ENCODE measurements around the gene BAD. TPM values are rescaled to one million over a fixed set of nuclear protein-coding genes. Genes with fewer than 3 reads are reported as not detected.

The BAD gene
- total RNA-seq, 1 experiment from 2014 or later: 67.4 TPM

GRCh38 chr11:64285885-64286800 is 1.7 kb upstream of the BAD start:
- peaks cover 29% of the 10 kb centered on the region for H3K36me3 Mint-ChIP-seq (ENCODE audit: insufficient read depth, unreplicated experiment)
- DNase-seq (ENCODE audit: unreplicated experiment): peak; percentile 42
- peak; percentile 21 for TF ChIP-seq CTCF (IDR thresholded peaks at IDR 0.05; ENCODE audit: unreplicated experiment)
- H3K27me3 Mint-ChIP-seq (ENCODE audit: insufficient read depth, unreplicated experiment): peaks cover 9% of the 10 kb centered on the region
- H3K27ac Mint-ChIP-seq (ENCODE audit: low read depth, unreplicated experiment): peak overlapping the region; percentile 84
- peaks cover 15% of the 10 kb centered on the region for H3K4me1 Mint-ChIP-seq (ENCODE audit: insufficient read depth, unreplicated experiment)
- no peaks in the 10 kb centered on the region for H3K9me3 Mint-ChIP-seq (ENCODE audit: unreplicated experiment)
- ChIA-PET POLR2A (interaction anchor here (0.9 to 8.2 kb wide), 8 partner anchors 9 to 100 kb away, joined by 3 to 125 read pairs (median 8); partner anchors contain the start of genes CATSPERZ, PLCB3, PRDX5 and STIP1), CTCF (interaction anchor here (0.6 to 9.9 kb wide), 3 partner anchors 14 to 22 kb away, joined by 3 to 96 read pairs (median 5); partner anchors contain the start of gene CATSPERZ)
- BruUV-seq (replicated peaks): no TSS peak
- H3K4me3 Mint-ChIP-seq (ENCODE audit: unreplicated experiment): peak overlapping the region; percentile 76
- intact Hi-C loops (cut with micrococcal nuclease): loop anchor here (1.0 to 5.0 kb wide), 4 partner anchors 19 to 99 kb away; partner anchors contain the start of genes ESRRA, PLCB3 and STIP1

- H3K4me3 Mint-ChIP-seq (ENCODE audit: unreplicated experiment): peak within 1 kb of the TSS; percentile 76
- peaks cover 10% of the 10 kb centered on the region for H3K4me1 Mint-ChIP-seq (ENCODE audit: insufficient read depth, unreplicated experiment)
- TSS peak; percentile 77 for BruUV-seq (replicated peaks)
- no peak for TF ChIP-seq CTCF (IDR thresholded peaks at IDR 0.05; ENCODE audit: unreplicated experiment)
- intact Hi-C loops (cut with micrococcal nuclease): loop anchor here (5.0 kb wide), 2 partner anchors 33 to 98 kb away; partner anchors contain the start of genes PLCB3 and STIP1
- H3K27me3 Mint-ChIP-seq (ENCODE audit: insufficient read depth, unreplicated experiment): no peaks in the 10 kb centered on the region
- POLR2A ChIA-PET: interaction anchor here (0.5 to 8.2 kb wide), 19 partner anchors 8 to 492 kb away, joined by 3 to 125 read pairs (median 4); partner anchors contain the start of genes CATSPERZ, ESRRA, FKBP2 and NUDT22
- DNase-seq (ENCODE audit: unreplicated experiment): peak; percentile 65
- no peaks in the 10 kb centered on the region for H3K9me3 Mint-ChIP-seq (ENCODE audit: unreplicated experiment)
- H3K27ac Mint-ChIP-seq (ENCODE audit: low read depth, unreplicated experiment): peak within 1 kb of the TSS; percentile 84
- CTCF ChIA-PET: interaction anchor here (0.5 to 9.9 kb wide), 4 partner anchors 13 to 138 kb away, joined by 3 to 96 read pairs (median 4); partner anchors contain the start of gene CATSPERZ
- peaks cover 32% of the 10 kb centered on the region for H3K36me3 Mint-ChIP-seq (ENCODE audit: insufficient read depth, unreplicated experiment)
Observed at GRCh38 chr11:64284962-64285884, 758 bp upstream of the BAD start, which contains the start of gene GPR137. Gene GPR137 (plus strand): TSS chr11:64285848. CDS start chr11:64286525, 677 bp downstream.

- H3K27ac Mint-ChIP-seq (ENCODE audit: low read depth, unreplicated experiment): peak overlapping the region; percentile 84
- CTCF ChIA-PET: interaction anchor here (0.6 to 9.9 kb wide), 8 partner anchors 9 to 495 kb away, joined by 3 to 96 read pairs (median 6); partner anchors contain the start of genes CATSPERZ, PLCB3 and SF1
- TF ChIP-seq CTCF (IDR thresholded peaks at IDR 0.05; ENCODE audit: unreplicated experiment): no peak
- no peaks in the 10 kb centered on the region for H3K27me3 Mint-ChIP-seq (ENCODE audit: insufficient read depth, unreplicated experiment)
- H3K9me3 Mint-ChIP-seq (ENCODE audit: unreplicated experiment): no peaks in the 10 kb centered on the region
- no TSS peak for BruUV-seq (replicated peaks)
- H3K4me3 Mint-ChIP-seq (ENCODE audit: unreplicated experiment): peak overlapping the region; percentile 76
- POLR2A ChIA-PET: interaction anchor here (1.0 to 8.2 kb wide), 7 partner anchors 13 to 57 kb away, joined by 3 to 125 read pairs (median 10); partner anchors contain the start of genes ESRRA, NUDT22, PPP1R14B and PRDX5
- intact Hi-C loops (cut with micrococcal nuclease): no loop called here
- H3K4me1 Mint-ChIP-seq (ENCODE audit: insufficient read depth, unreplicated experiment): peaks cover 10% of the 10 kb centered on the region
- no peak for DNase-seq (ENCODE audit: unreplicated experiment)
- peaks cover 49% of the 10 kb centered on the region for H3K36me3 Mint-ChIP-seq (ENCODE audit: insufficient read depth, unreplicated experiment)
Observed at GRCh38 chr11:64283092-64283491, 1.4 kb downstream of the BAD start.
